GM20431 (cell line): Measurements from ENCODE around the gene ABTB2.

Source experiments
- in situ Hi-C: fragments of 300-500 bp; cut with MseI, MboI; formaldehyde crosslinking; loops from one replicate; pipeline ENCODE4 v1.15.0; 2020; ENCODE audit warnings: low sequenced_read_pairs; ENCODE audit not compliant: unreplicated experiment

The ABTB2 gene

GRCh38 chr11:34300026-34300925 lies 57.5 kb downstream of the ABTB2 start:
- in situ Hi-C loops = no loop called here

GRCh38 chr11:34299284-34299972 lies 58.4 kb downstream of the ABTB2 start:
- in situ Hi-C loops = no loop called here

GRCh38 chr11:34298871-34299270 lies 58.9 kb downstream of the ABTB2 start:
- in situ Hi-C loops = no loop called here

- in situ Hi-C loops = no loop called here
Measured at GRCh38 chr11:34296412-34296811, 61.4 kb downstream of the ABTB2 start.

GRCh38 chr11:34292546-34292945 lies 65.3 kb downstream of the ABTB2 start:
- in situ Hi-C loops = no loop called here

GRCh38 chr11:34292111-34292510 lies 65.7 kb downstream of the ABTB2 start:
- in situ Hi-C loops = no loop called here

- in situ Hi-C loops = no loop called here
Measured at GRCh38 chr11:34290926-34291325, 66.9 kb downstream of the ABTB2 start.

- in situ Hi-C loops = no loop called here
Measured at GRCh38 chr11:34288492-34288891, 69.3 kb downstream of the ABTB2 start.

GRCh38 chr11:34284811-34285481 lies 72.9 kb downstream of the ABTB2 start:
- in situ Hi-C loops = no loop called here

GRCh38 chr11:34284156-34284555 lies 73.7 kb downstream of the ABTB2 start:
- in situ Hi-C loops = no loop called here

GRCh38 chr11:34280945-34281872 lies 76.6 kb downstream of the ABTB2 start:
- in situ Hi-C loops = no loop called here

GRCh38 chr11:34278693-34279297 lies 79.0 kb downstream of the ABTB2 start:
- in situ Hi-C loops = no loop called here

- in situ Hi-C loops = no loop called here
Measured at GRCh38 chr11:34278175-34278574, 79.6 kb downstream of the ABTB2 start.

GRCh38 chr11:34277171-34277570 lies 80.6 kb downstream of the ABTB2 start:
- in situ Hi-C loops = no loop called here

- in situ Hi-C loops = no loop called here
Measured at GRCh38 chr11:34276352-34276864, 81.4 kb downstream of the ABTB2 start.

- in situ Hi-C loops = no loop called here
Measured at GRCh38 chr11:34275486-34275885, 82.3 kb downstream of the ABTB2 start.

GRCh38 chr11:34274712-34275398 lies 83.0 kb downstream of the ABTB2 start:
- in situ Hi-C loops = no loop called here

- in situ Hi-C loops = no loop called here
Measured at GRCh38 chr11:34273099-34273498, 84.7 kb downstream of the ABTB2 start.

GRCh38 chr11:34271727-34272126 lies 86.1 kb downstream of the ABTB2 start:
- in situ Hi-C loops = no loop called here
